ENCODE measurements around the gene TMEM138.

TMEM138 gene

DNA sequence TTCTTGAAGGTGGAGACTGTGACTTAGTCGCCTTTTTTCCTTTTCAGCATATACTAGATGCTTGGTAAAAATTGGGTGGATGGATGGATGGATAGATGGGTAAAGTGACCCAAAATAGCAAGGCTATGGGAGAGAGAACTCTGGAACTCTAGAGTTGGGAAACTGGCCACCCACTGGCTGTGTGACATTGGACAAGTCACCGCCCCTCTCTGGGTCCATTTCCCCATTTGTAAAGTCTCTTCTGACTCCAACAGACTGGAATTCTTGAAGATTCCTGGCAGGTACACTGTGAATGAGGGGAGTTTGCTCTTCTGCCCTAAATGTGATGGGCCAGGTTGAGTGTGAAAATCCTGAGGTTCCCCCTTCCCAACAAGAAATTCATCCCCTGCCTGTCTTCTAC, 21.2 kb upstream of the TMEM138 start:
- DNase-seq (ENCODE audit: low read depth, low spot score): no peak
- H3K27ac ChIP-seq: no peak overlapping the region

DNA sequence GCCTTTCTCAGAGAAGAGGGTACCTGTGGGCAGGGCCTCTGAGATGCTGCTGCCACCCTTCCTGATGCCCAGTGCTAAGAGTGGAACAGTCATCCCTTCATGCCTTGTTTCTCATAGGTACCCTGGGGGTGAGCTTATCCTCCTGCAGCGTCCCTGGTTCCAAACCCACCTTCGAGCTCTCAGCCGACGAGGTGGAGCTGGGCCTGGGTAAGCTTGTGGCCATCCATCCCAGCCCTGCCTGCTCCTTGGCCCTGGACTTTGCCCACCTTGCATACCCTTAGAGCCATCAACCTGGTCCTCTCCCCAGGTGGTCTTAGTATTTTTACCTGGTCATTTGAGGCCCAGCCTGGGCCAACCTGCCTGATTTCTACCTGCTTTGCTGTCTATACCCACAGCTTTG, 20.5 kb upstream of the TMEM138 start:
- no peak for DNase-seq (ENCODE audit: low read depth, low spot score)
- no peak overlapping the region for H3K27ac ChIP-seq

DNA sequence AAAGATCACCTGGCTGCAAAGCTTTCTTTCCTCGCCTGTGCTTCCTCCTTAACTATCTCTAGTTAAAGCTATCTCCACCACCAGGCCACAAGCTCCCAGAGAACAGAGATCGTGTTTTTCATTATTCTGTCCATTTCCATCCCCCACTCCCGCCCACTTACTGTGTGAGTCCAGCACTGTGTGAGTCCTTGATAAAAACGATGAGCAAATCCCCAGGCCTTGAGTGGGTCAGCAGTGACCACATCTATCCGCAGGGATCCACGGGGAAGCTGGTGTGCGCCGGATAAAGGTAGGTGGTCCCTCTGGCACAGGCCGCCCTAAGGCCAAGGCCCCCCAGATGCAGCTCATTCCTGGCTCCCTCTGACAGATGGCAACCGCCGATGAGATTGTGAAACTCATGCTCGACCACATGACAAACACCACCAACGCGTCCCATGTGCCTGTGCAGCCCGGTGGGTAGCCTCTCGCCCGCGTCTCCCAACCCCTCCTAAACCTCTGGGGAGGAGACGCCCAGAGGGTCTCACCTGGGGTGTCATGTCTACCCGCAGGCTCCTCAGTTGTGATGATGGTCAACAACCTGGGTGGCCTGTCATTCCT, 19.9 kb upstream of the TMEM138 start:
- DNase-seq (ENCODE audit: low read depth, low spot score): no peak
- no peak overlapping the region for H3K27ac ChIP-seq

DNA sequence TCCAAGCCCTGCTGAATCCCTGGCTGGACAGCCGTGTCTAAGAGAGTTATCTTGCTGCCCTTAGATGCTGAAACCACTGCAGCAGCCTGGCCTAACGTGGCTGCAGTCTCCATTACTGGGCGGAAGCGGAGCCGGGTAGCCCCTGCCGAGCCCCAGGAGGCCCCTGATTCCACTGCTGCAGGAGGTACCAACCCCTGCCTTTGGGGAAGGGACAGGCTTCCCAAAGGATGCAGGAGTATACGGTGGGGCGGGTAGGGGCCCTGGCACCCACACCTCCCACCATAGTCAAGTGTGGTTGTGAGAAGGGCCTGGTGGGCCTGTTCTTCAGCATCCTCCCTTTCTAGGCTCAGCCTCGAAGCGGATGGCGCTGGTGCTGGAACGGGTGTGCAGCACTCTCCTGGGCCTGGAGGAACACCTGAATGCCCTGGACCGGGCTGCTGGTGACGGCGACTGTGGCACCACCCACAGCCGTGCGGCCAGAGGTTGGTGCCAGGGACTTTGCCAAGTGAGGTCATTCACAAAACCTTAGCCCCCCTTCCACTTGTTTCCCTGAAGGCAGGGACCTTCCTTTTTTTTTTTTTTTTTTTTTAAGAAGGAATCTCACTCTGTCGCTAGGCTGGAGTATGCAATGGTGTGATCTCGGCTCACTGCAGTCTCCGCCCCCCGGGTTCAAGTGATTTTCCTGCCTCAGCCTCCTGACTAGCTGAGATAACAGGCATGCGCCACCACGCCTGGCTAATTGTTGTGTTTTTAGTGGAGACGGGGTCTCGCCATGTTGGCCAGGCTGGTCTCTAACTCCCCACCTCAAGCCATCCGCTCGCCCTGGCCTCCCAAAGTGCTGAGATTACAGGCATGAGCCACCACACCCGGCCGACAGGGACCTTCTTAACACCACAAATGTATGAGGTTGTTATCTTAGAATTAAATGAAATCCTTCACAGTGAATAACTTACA, 18.1 kb upstream of the TMEM138 start:
- no peak for DNase-seq (ENCODE audit: low read depth, low spot score)
- H3K27ac ChIP-seq: no peak overlapping the region

DNA sequence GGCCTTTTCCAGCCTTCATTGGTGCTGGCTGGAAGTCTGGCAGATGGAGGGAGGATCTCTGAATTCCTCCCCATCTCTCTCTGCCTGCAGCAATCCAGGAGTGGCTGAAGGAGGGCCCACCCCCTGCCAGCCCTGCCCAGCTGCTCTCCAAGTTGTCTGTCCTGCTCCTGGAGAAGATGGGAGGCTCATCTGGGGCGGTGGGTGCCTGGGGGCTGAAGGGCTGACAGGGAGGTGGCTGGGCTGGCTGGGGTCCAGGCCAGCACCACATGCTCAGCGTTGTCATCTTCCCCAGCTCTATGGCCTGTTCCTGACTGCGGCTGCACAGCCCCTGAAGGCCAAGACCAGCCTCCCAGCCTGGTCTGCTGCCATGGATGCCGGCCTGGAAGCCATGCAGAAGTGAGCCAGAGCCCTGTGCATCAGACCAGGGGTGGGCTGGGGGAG, 17.0 kb upstream of the TMEM138 start:
- DNase-seq (ENCODE audit: low read depth, low spot score): no peak
- H3K27ac ChIP-seq: no peak overlapping the region

DNA sequence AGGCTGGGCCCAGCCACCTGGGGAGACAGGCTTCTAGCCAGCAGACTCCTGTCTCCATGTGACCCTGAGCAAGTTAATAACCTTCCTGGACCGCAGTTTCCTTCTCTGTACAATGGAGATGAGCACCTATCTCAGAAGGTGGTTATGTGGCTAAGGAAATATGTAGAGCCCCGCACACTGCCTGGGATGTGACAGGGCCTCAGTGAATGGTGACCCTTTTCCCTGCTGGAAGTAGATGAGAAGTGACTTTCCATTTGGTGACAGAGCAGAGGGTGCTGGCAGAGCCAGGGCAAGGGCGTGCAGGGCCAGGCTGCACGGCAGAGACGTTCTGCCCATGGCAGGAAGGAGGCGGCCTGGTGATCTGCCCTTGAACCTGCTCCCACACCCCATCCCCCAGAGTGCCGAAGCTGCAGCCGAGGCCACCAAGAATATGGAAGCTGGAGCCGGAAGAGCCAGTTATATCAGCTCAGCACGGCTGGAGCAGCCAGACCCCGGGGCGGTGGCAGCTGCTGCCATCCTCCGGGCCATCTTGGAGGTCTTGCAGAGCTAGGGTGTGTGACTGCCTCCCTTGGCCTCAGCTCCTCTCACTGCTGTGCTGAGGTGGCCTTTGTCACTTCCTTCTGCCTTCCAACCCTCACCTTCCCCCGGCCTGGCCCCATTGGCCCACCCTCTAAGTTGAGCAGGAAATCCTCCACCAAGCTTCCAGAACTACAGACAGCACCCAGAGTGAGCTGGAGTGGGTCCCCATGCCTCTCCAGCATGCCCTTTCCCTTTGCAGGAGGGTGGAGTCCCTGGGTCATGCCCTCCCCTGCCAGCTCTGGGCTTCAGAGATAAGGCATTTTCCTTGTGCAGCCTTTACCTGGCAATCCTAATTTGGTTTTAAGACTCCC, 16.0 kb upstream of the TMEM138 start:
- no peak for DNase-seq (ENCODE audit: low read depth, low spot score)
- no peak overlapping the region for H3K27ac ChIP-seq

DNA sequence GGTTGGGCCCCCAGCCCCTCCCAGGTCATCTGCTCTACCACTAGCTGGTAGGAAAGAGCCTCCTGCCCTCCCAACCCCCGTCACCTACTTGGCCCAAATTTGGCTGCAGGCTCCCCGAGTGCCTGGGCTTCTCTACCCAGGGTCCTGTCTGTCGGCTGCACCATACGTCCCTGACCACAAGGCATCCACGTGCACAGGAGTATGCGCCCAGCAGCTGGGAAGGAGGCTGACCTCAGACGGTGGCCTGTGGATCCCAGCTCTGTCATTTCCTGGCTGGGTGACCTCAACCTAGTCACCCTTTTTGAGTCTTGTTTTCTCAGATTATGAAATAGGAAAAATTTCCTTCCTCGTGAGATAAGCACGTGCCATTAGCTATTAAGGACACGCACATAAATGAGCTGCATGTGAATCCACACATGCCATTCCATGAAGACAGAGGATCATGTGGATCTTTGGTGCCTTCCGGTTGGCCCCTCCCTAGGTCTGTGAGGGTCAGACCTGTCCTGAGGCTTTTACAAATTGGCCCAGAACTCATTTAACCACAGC, 14.2 kb upstream of the TMEM138 start:
- no peak for DNase-seq (ENCODE audit: low read depth, low spot score)
- no peak overlapping the region for H3K27ac ChIP-seq

DNA sequence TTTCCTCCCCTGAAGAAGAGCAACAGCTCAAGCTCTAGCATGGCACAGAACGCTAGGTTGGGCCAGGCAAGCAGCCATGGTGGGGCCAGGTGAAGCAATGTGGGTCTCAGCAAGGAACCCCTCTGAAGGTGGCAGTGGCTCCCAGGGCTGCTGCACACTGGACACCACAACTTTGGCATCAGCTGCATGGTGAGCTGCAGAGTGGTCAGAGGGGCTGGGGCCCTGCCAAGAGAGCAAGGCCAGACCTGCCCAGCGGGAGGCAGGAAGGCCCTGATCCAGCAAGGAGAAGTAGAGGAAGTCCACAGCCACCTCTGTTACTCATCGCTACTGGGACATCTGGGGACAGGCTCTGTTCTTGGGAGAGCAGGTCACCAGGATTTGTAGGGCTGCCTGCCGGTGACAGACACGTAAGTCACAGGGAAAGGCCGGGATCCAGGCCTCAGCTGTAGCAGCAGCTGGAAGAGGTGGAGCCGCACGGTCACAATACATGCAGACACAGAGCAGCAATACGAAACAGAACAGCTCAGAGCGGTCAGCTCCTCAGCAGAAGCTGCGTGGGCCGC, 12.9 kb upstream of the TMEM138 start:
- H3K27ac ChIP-seq: no peak overlapping the region
- DNase-seq (ENCODE audit: low read depth, low spot score): no peak

DNA sequence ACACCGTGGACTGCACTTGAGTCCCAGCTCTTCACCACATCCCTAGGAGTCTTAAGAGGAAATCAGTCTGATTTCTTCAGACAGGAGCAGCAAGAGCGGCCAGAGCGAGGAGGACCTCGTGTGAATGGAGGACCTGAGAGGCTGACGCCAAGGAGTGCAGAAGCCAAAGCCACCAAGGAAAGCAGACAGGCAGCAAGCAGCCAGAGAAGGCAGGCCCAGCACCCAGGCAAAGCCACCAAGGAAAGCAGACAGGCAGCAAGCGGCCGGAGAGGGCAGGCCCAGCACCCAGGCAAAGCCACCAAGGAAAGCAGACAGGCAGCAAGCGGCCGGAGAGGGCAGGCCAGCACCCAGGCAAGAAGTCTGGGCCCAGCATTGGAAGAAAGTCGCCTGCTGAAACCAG, 12.3 kb upstream of the TMEM138 start:
- no peak for DNase-seq (ENCODE audit: low read depth, low spot score)
- no peak overlapping the region for H3K27ac ChIP-seq

DNA sequence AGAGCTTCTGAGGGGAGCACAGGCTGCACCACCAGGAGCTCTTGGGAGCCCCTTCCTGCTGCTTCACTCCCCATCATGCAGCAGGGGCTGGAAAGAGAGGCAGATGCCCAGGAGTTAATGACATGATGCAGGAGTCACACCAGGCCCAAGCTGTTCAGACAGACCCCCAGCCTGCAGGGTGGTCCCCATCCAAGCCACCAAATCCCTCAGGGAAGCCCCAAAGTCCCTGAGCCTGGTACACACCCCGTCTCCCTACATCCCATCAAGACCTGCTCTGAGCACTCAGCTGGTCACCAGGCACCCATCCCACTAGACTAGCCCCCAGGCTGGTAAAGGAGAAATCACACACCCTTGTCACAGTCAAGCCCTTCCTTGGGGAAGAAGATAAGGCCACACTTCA, 11.8 kb upstream of the TMEM138 start:
- DNase-seq (ENCODE audit: low read depth, low spot score): no peak
- no peak overlapping the region for H3K27ac ChIP-seq

DNA sequence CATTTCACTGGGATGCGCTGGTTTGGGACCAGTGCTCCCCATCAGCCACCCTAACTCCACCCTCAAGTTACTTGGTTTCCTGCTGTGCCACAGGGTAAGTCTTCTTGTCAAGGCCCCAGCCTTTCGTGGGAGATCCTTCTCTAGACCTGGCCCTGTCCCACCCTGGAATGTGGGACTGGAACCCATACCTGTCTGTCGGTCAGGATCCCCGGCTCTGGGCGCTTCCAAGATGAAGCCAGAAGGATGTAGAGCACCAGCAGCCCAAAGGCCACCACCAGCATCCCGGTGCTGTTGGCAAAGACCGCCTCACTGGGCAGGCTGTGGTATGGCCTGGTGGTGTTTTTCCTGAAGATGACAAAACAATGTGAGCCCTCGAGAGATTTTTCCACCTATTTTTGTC, 11.4 kb upstream of the TMEM138 start:
- no peak overlapping the region for H3K27ac ChIP-seq
- no peak for DNase-seq (ENCODE audit: low read depth, low spot score)

DNA sequence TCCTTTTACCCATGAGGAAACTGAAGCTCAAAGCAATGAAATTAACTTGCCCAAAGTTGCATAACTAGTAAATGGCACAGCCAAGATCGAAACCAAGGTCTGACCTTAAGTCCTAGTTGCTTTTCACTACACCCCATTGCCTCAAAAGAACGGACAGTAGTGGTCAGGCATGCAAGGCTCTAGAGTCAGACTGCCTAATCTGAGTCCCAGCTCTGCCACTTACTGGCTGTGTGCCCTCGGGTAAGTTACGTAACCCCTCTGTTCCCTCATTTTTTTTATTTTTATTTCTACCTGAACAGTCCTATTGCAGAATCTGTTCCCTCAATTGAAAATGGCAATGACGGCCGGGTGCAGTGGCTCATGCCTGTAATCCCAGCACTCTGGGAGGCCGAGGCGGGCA, 10.1 kb upstream of the TMEM138 start:
- no peak for DNase-seq (ENCODE audit: low read depth, low spot score)
- no peak overlapping the region for H3K27ac ChIP-seq

DNA sequence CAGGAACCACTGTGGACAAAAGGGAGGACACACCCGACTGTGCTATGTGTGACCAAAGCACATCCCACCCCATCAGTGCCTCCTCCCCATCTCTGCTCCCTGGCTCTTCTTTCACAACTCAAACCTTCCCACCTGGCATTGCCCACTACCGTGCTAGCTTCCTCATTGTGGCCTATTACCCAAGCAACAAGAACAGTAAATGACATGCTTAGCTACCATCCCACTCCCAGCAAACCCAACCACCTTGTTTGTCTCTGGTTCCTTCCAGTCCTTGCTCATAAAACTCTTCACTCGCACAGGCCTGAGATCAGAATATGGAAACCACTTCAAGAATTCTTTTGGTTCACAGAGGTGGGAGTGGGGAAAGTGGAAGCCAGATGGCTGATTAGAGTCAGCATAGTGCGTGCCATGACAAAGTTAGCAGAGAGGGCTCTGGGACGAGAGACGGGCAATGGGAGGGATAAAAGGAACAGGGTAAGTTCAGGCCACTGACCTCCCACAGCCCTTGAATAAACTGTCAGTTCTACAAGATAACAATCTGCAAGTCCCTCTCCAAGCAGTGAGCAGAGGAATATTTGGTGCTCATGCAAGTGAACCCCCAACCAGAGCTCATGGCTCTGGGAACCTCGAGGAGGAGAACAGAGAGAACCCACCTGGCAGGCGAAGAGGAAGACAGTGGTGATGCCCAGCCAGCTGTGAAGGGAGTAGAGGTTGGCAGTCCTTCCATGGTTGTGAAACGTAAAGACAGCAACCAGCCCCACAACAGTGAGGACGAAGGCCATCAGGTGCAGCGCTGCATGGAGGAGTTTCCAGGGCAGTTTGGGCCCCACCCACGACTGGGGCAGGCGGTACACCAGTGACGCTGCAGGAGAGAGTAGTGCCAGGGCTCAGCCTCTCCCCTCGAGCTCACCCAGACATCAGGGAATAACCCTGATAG, 8.8 kb upstream of the TMEM138 start:
- no peak overlapping the region for H3K27ac ChIP-seq
- no peak for DNase-seq (ENCODE audit: low read depth, low spot score)

DNA sequence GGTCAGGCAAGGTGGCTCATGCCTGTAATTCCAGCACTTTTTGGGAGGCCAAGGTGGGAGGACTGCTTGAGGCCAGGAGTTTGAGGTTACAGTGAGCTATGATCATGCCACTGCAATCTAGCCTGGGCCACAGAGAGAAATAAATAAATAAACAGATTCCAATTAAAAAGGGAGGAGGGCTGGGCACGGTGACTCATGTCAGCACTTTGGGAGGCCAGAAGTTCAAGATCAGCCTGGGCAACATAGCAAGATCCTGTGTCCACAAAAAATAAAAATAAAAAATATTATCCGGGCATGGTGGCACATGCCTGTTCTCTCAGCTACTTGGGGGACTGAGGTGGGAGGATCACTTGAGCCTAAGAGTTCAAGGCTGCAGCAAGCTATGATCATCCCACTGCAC, 8.0 kb upstream of the TMEM138 start:
- no peak overlapping the region for H3K27ac ChIP-seq

DNA sequence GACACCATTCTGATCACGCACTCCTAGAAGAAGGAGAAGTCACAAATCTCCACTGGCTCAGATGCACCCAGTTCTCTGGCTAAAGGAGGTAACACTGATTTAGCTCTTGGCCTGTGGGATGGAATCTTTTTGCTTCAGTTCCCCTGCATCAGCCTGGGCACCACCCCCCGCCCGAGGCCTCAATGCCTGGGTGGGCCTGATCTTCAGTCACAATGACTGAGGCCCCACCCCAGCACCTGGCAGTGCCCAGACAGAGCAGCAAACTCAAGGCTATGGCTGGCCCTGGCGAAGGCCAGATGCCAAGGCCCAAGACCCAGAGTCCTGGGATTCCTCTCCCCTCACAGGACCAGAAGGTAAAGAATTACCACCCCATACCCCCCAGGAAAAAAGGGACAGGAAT, 5.5 kb upstream of the TMEM138 start:
- H3K27ac ChIP-seq: no peak overlapping the region

More for the DNA sequence above, 8.0 kb upstream of the TMEM138 start:
- no peak for DNase-seq (ENCODE audit: low read depth, low spot score)

DNA sequence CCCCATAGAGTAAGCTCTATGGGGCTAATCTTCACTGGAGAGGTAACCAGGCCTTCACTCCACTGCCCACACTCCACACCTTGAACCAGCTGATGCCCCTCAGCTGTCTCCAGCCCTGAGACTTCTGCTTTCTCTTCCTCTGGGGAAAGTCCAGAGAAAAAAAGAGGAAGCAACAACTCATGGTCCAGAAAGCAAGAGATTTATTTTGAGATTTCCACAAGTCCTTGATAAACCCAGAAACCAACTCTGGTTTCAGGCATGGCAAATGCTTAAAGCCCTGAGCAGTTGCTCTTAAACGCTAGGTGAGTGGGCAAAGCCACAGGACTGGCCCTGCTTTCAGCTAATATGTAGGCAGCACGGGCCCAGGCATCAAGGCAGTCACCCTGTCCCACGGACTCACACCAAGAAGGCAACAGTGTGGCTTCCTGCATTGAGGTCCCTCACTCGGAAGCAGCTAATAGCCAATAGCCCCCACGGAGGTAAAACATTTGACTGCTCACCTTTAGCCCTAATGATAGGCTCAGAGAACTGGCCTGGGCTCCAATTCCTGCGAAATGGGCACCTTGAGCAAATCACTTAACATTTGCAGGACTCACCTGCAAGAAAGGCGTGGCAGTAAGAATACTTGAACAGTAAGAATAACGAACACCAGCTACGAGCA, 4.8 kb upstream of the TMEM138 start:
- no peak overlapping the region for H3K27ac ChIP-seq

More for the DNA sequence above, 5.5 kb upstream of the TMEM138 start:
- no peak for DNase-seq (ENCODE audit: low read depth, low spot score)

DNA sequence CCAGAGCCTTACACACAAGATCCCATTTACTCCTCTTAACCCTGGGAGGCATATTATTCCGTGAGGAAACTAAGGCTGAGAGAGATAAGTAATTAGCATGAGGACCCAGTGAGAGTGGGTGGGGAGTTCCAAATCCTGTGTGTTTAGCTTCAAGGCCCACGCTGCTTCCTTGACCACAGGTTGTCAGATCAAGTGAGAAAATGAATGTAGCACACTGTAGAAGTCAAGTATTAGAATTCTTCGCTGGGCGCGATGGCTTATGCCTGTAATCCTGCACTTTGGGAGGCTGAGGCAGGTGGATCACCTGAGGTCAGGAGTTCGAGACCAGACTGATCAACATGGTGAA, 4.3 kb upstream of the TMEM138 start:
- DNase-seq (ENCODE audit: low read depth, low spot score): no peak
- H3K27ac ChIP-seq: no peak overlapping the region

More for the DNA sequence above, 4.8 kb upstream of the TMEM138 start:
- no peak for DNase-seq (ENCODE audit: low read depth, low spot score)

DNA sequence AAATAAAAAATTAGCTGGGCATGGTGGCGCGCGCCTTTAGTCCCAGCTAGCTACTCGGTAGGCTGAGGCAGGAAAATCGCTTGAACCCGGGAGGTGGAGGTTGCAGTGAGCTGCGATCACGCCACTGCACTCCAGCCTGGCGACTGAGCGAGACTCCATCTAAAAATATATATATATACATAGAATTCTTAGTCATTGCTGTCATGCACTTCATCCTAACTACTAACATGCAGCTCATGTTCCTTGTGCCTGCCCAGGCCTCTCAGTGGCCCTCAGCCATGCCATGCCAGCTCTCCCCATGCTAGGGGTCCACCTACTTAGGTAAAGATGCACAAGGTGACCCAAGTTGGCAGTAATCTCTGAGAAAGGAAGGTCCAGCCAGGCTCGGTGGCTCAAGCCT, 3.6 kb upstream of the TMEM138 start:
- H3K27ac ChIP-seq: no peak overlapping the region

DNA sequence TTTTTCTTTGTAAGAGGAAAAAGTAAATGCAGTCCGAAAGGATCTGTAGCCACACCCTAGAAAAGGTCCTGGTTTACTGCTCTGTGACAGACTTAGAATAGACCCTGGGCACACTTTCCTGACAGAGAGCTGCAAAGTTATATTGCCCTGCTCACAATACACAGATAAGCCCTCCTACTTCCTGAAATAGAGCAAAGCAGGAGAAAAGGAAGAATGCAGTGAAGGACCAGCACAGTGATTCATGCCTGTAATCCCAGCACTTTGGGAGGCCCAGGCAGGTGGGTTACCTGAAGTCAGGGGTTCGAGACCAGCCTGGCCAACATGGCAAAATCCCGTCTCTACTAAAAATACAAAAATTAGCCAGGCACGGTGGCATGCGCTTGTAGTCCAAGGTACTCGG, 2.7 kb upstream of the TMEM138 start:
- DNase-seq (ENCODE audit: low read depth, low spot score): no peak
- H3K27ac ChIP-seq: no peak overlapping the region

More for the DNA sequence above, 3.6 kb upstream of the TMEM138 start:
- no peak for DNase-seq (ENCODE audit: low read depth, low spot score)
